IMR-90 (cell line): ENCODE results near the gene ANKRD31. TPM values are rescaled to one million over a fixed set of nuclear protein-coding genes. Genes with fewer than 3 reads are reported as not detected.

Experiments
- ATAC-seq: fragments of 200-7000 bp; cut with Tn5 transposase; 2 replicates; pipeline ENCODE4 v1.9.1; 2020; ENCODE audit warnings: low read depth, mild to moderate bottlenecking, moderate library complexity
- BruUV-seq: library from RNA; stranded (reverse); fragments of 400-500 nt; replicated peaks from 2 replicates; lab custom pipeline; 2021; lab: Mats Ljungman, UMichigan
- CTCF ChIA-PET: fragments of 300-600 bp; formaldehyde crosslinking; extraction: SDS; loops from one replicate; lab custom pipeline; 2021; ENCODE audit warnings: antibody characterized with exemption; lab: Yijun Ruan, JAX
- POLR2A ChIA-PET: fragments of 300-600 bp; sonication (Branson Sonifier 250); formaldehyde crosslinking; loops from one replicate; lab custom pipeline; 2022; ENCODE audit warnings: antibody characterized with exemption; ENCODE audit not compliant: unreplicated experiment; lab: Charles Lee
- DNase-seq: peaks from one replicate; pipeline ENCODE4 v3.0.0; 2013
- H2AFZ ChIP-seq: replicated peaks from 2 replicates; pipeline ENCODE3; 2013; ENCODE audit warnings: low read length, mild to moderate bottlenecking; ENCODE audit not compliant: poor library complexity
- H2AK5ac ChIP-seq: 2 replicates; pipeline ENCODE4 v1.6.1; 2013; ENCODE audit warnings: low read depth, low read length, inconsistent platforms
- H2AK9ac ChIP-seq: replicated peaks from 2 replicates; pipeline ENCODE3; 2013; ENCODE audit warnings: mild to moderate bottlenecking, low read depth, low read length, moderate library complexity; ENCODE audit not compliant: poor library complexity
- H2BK120ac ChIP-seq: 2 replicates; pipeline ENCODE4 v1.6.1; 2013; ENCODE audit warnings: low read depth, low read length, inconsistent platforms
- H2BK15ac ChIP-seq: 3 replicates; pipeline ENCODE4 v1.6.1; 2013; ENCODE audit warnings: low read depth, low read length, inconsistent platforms
- H2BK20ac ChIP-seq: 2 replicates; pipeline ENCODE4 v1.6.1; 2013; ENCODE audit warnings: low read depth, mild to moderate bottlenecking, inconsistent platforms, low read length, moderate library complexity
- H2BK5ac ChIP-seq: 2 replicates; pipeline ENCODE4 v1.6.1; 2013; ENCODE audit warnings: mild to moderate bottlenecking, low read depth, low read length, inconsistent platforms; ENCODE audit not compliant: poor library complexity, severe bottlenecking
- H3K14ac ChIP-seq: replicated peaks from 2 replicates; pipeline ENCODE4 v1.6.1; 2013; ENCODE audit warnings: low read depth, low read length, inconsistent platforms
- H3K18ac ChIP-seq: 2 replicates; pipeline ENCODE4 v1.6.1; 2013; ENCODE audit warnings: low read depth, low read length, control low read depth
- H3K23ac ChIP-seq: 2 replicates; pipeline ENCODE4 v1.6.1; 2013; ENCODE audit warnings: low read depth, low read length, inconsistent platforms
- H3K27ac ChIP-seq: 2 replicates; pipeline ENCODE4 v1.5.1; 2013; ENCODE audit warnings: mild to moderate bottlenecking, control low read depth, low read length; ENCODE audit not compliant: insufficient read depth
- H3K27me3 ChIP-seq: 2 replicates; pipeline ENCODE4 v1.6.1; 2013; ENCODE audit warnings: low read length; ENCODE audit not compliant: control insufficient read depth, insufficient read depth
- H3K36me3 ChIP-seq: 2 replicates; pipeline ENCODE4 v1.6.1; 2013; ENCODE audit warnings: low read length, mixed read lengths; ENCODE audit not compliant: control insufficient read depth, insufficient read depth
- H3K4ac ChIP-seq: 2 replicates; pipeline ENCODE4 v1.6.1; 2013; ENCODE audit warnings: low read depth, low read length, inconsistent platforms
- H3K4me1 ChIP-seq: 2 replicates; pipeline ENCODE4 v1.6.1; 2013; ENCODE audit warnings: low read length, mixed read lengths; ENCODE audit not compliant: control insufficient read depth, insufficient read depth
- H3K4me2 ChIP-seq: 2 replicates; pipeline ENCODE4 v1.6.1; 2013; ENCODE audit warnings: low read depth, mild to moderate bottlenecking, control low read depth, low read length, moderate library complexity
- H3K4me3 ChIP-seq: 2 replicates; pipeline ENCODE4 v1.5.1; 2013; ENCODE audit warnings: low read depth, mild to moderate bottlenecking, control low read depth, low read length, moderate library complexity; ENCODE audit not compliant: insufficient read depth
- H3K56ac ChIP-seq: 2 replicates; pipeline ENCODE4 v1.6.1; 2013; ENCODE audit warnings: low read length, inconsistent platforms; ENCODE audit not compliant: insufficient read depth; ENCODE audit errors: extremely low read depth
- H3K79me1 ChIP-seq, 2 experiments: 2 replicates each; pipeline ENCODE4 v1.6.1; 2013; ENCODE audit warnings: low read length in 2 of 2, inconsistent platforms in 1 of 2, low read depth in 1 of 2
- H3K9ac ChIP-seq: 2 replicates; pipeline ENCODE4 v1.6.1; 2013; ENCODE audit warnings: low read depth, low read length, control low read depth
- H3K9me1 ChIP-seq: 2 replicates; pipeline ENCODE4 v1.6.1; 2013; ENCODE audit warnings: low read length, inconsistent platforms; ENCODE audit not compliant: insufficient read depth
- H3K9me3 ChIP-seq: 2 replicates; pipeline ENCODE4 v1.6.1; 2013; ENCODE audit warnings: low read length; ENCODE audit not compliant: control insufficient read depth, insufficient read depth
- H4K20me1 ChIP-seq: 2 replicates; pipeline ENCODE4 v1.6.1; 2013; ENCODE audit warnings: low read length, inconsistent platforms; ENCODE audit not compliant: insufficient read depth
- H4K5ac ChIP-seq: 2 replicates; pipeline ENCODE4 v1.6.1; 2013; ENCODE audit warnings: mild to moderate bottlenecking, low read depth, low read length, control low read depth
- H4K8ac ChIP-seq, 2 experiments: 2 replicates each; pipeline ENCODE4 v1.6.1; 2013; ENCODE audit warnings: low read depth in 2 of 2, low read length in 2 of 2, control low read depth in 1 of 2, inconsistent platforms in 1 of 2
- H4K91ac ChIP-seq: 2 replicates; pipeline ENCODE4 v1.6.1; 2013; ENCODE audit warnings: low read depth, low read length, inconsistent platforms; ENCODE audit not compliant: insufficient read depth
- BHLHE40 ChIP-seq: fragments of 150-350 bp; IDR thresholded peaks from 2 replicates; pipeline ENCODE4 v1.6.1; 2016; ENCODE audit warnings: mild to moderate bottlenecking, low read depth, low read length
- CEBPB ChIP-seq: IDR thresholded peaks from 2 replicates; pipeline ENCODE4 v1.6.1; 2012; ENCODE audit warnings: low read depth, low read length, improper control_type of control experiment
- CHD1 ChIP-seq: IDR thresholded peaks from 2 replicates; pipeline ENCODE4 v1.6.1; 2012; ENCODE audit warnings: low read depth, low read length, improper control_type of control experiment
- CTCF ChIP-seq: conservative IDR thresholded peaks from 2 replicates; pipeline ENCODE4 v1.5.1; 2012; ENCODE audit warnings: mild to moderate bottlenecking, low read depth, low read length, improper control_type of control experiment
- ELK1 ChIP-seq: fragments of 150-350 bp; IDR thresholded peaks from 2 replicates; pipeline ENCODE4 v1.6.1; 2016; ENCODE audit warnings: low read depth, mild to moderate bottlenecking, low read length, moderate library complexity, borderline replicate concordance
- FOS ChIP-seq: fragments of 150-350 bp; IDR thresholded peaks from 2 replicates; pipeline ENCODE4 v1.6.1; 2016; ENCODE audit warnings: low read depth, low read length
- MAFK ChIP-seq: IDR thresholded peaks from 2 replicates; pipeline ENCODE4 v1.6.1; 2012; ENCODE audit warnings: low read depth, low read length, improper control_type of control experiment
- MAZ ChIP-seq: IDR thresholded peaks from 2 replicates; pipeline ENCODE4 v1.6.1; 2012; ENCODE audit warnings: low read depth, mild to moderate bottlenecking, low read length, improper control_type of control experiment, moderate library complexity, borderline replicate concordance
- MXI1 ChIP-seq: IDR thresholded peaks from 2 replicates; pipeline ENCODE4 v1.6.1; 2012; ENCODE audit warnings: low read depth, mild to moderate bottlenecking, low read length, moderate library complexity, borderline replicate concordance
- NFE2L2 ChIP-seq: fragments of 150-350 bp; IDR thresholded peaks from 2 replicates; pipeline ENCODE4 v1.6.1; 2016; ENCODE audit warnings: low read depth, mild to moderate bottlenecking, low read length
- POLR2A ChIP-seq: IDR thresholded peaks from 2 replicates; pipeline ENCODE4 v1.6.1; 2012; ENCODE audit warnings: mild to moderate bottlenecking, low read depth, low read length
- RAD21 ChIP-seq: IDR thresholded peaks from 2 replicates; pipeline ENCODE4 v1.6.1; 2012; ENCODE audit warnings: low read length, improper control_type of control experiment
- RCOR1 ChIP-seq: IDR thresholded peaks from 2 replicates; pipeline ENCODE4 v1.6.1; 2012; ENCODE audit warnings: mild to moderate bottlenecking, low read length, improper control_type of control experiment; ENCODE audit not compliant: insufficient replicate concordance
- RFX5 ChIP-seq: IDR thresholded peaks from 2 replicates; pipeline ENCODE4 v1.8.0; 2012; ENCODE audit warnings: low read depth, mild to moderate bottlenecking, low read length, moderate library complexity
- SMC3 ChIP-seq: fragments of 150-350 bp; IDR thresholded peaks from 2 replicates; pipeline ENCODE4 v1.6.1; 2016; ENCODE audit warnings: low read depth, mild to moderate bottlenecking, antibody characterized with exemption, low read length, moderate library complexity
- USF2 ChIP-seq: fragments of 150-350 bp; IDR thresholded peaks from 2 replicates; pipeline ENCODE4 v1.6.1; 2017; ENCODE audit warnings: mild to moderate bottlenecking, antibody characterized with exemption, low read length, low read depth
- WGBS, 2 experiments: methylation state at CpG; one replicate each; pipeline versions ENCODE4 v1.1.5 to v1.1.7; 2013; ENCODE audit warnings: missing lambda C conversion rate in 2 of 2; ENCODE audit not compliant: insufficient read length in 1 of 2; ENCODE audit errors: extremely low coverage in 2 of 2; 5-methylcytosine and 5-hydroxymethylcytosine counted together
- dilution Hi-C: fragments of 300-500 bp; cut with HindIII; formaldehyde crosslinking; loops from one replicate; pipeline ENCODE4 v1.14.3; 2018; ENCODE audit warnings: low sequenced_read_pairs; ENCODE audit not compliant: unreplicated experiment
- in situ Hi-C: fragments of 300-500 bp; cut with MboI; formaldehyde crosslinking; loops from 3 replicates; pipeline ENCODE4 v1.14.3; 2019; ENCODE audit warnings: low sequenced_read_pairs, inconsistent platforms, mixed read lengths
- intact Hi-C: fragments of 100-400 bp; cut with micrococcal nuclease; formaldehyde crosslinking; loops from 2 replicates; pipeline ENCODE4 v1.10.0; 2022
- polyA plus RNA-seq, 3 experiments: library from polyadenylated mRNA; depleted of rRNA; stranded (reverse); fragments of >200 nt; gene quantifications; 2 replicates each; pipeline ENCODE4 v1.2.3, GENCODE V29; 2012; ENCODE audit warnings: low replicate concordance in 1 of 3
- total RNA-seq: library from RNA; depleted of rRNA; stranded (reverse); fragments of >200 nt; gene quantifications from 2 replicates; pipeline ENCODE4 v1.2.3, GENCODE V29; 2012

The ANKRD31 gene
- total and polyA plus RNA-seq, 2 of the 4 experiments (the other 2 are of a cell fraction), result under 0.01 to 0.02 TPM

- CTCF ChIA-PET, result no interaction called here
- H3K4me3 ChIP-seq, result no peak overlapping the region
- no peaks in the 10 kb centered on the region for H3K9me3 ChIP-seq
- intact Hi-C loops (no loop called here), in situ Hi-C loops (no loop called here), dilution Hi-C loops (no loop called here)
- no peak overlapping the region for H3K23ac ChIP-seq
- H3K4me2 ChIP-seq, result no peak overlapping the region
- H4K20me1 ChIP-seq, result no peaks in the 10 kb centered on the region
- no peaks in the 10 kb centered on the region for H3K27me3 ChIP-seq
- no peak overlapping the region for H4K8ac ChIP-seq
- no peak overlapping the region for H3K9ac ChIP-seq
- H2BK120ac ChIP-seq, result no peak overlapping the region
- no peak overlapping the region for H4K91ac ChIP-seq
- H3K4ac ChIP-seq, result no peak overlapping the region
- no peak overlapping the region for H2BK20ac ChIP-seq
- peaks cover 3% of the 10 kb centered on the region for H3K4me1 ChIP-seq
- no peak overlapping the region for H4K5ac ChIP-seq
- H2AK9ac ChIP-seq, result no peak overlapping the region
- ATAC-seq (no peak), DNase-seq (no peak)
- no TSS peak for BruUV-seq
- no peak overlapping the region for H2AK5ac ChIP-seq
- no peak overlapping the region for H3K14ac ChIP-seq
- no peaks in the 10 kb centered on the region for H3K36me3 ChIP-seq
- H3K18ac ChIP-seq, result no peak overlapping the region
- H3K56ac ChIP-seq, result no peak overlapping the region
- POLR2A ChIA-PET, result no interaction called here
- 0 out of 2 replicates have a peak, but pooled peaks cover 2% of the 10 kb centered on the region for H3K9me1 ChIP-seq
- no peak overlapping the region for H2AFZ ChIP-seq
- TF ChIP-seq CEBPB, result no peak
- TF ChIP-seq RCOR1, result no peak
- TF ChIP-seq MAFK, result no peak
- no peak for TF ChIP-seq ELK1
- TF ChIP-seq RFX5, result no peak
- TF ChIP-seq SMC3, result no peak
- TF ChIP-seq USF2, result no peak
- no peak for TF ChIP-seq MAZ
- no peak for TF ChIP-seq MXI1
- no peak for TF ChIP-seq RAD21
- no peak for TF ChIP-seq FOS
- no peak for TF ChIP-seq BHLHE40
- TF ChIP-seq NFE2L2, result no peak
- TF ChIP-seq CTCF, result no peak
- no peak for TF ChIP-seq CHD1
- no peak for TF ChIP-seq POLR2A
- no peaks in the 10 kb centered on the region for H3K79me1 ChIP-seq
- H3K27ac ChIP-seq, result no peak overlapping the region
- H2BK15ac ChIP-seq, result no peak overlapping the region
- WGBS, 2 experiments, result no CpG with 5 or more reads among the region's 2 CpGs
- no peak overlapping the region for H2BK5ac ChIP-seq
Observed at GRCh38 chr5:75062925-75063531, 173.7 kb downstream of the ANKRD31 start.
